ENCODE data around the gene TIMM50.
A peak's percentile ranks its signal among the peaks of the same experiment; 100 is the strongest.
"Not testable (repeated sequence)": the region's sequence is repeated elsewhere in the genome, so short reads cannot be mapped to it uniquely, and the experiment has no call there.

Gene TIMM50

DNA sequence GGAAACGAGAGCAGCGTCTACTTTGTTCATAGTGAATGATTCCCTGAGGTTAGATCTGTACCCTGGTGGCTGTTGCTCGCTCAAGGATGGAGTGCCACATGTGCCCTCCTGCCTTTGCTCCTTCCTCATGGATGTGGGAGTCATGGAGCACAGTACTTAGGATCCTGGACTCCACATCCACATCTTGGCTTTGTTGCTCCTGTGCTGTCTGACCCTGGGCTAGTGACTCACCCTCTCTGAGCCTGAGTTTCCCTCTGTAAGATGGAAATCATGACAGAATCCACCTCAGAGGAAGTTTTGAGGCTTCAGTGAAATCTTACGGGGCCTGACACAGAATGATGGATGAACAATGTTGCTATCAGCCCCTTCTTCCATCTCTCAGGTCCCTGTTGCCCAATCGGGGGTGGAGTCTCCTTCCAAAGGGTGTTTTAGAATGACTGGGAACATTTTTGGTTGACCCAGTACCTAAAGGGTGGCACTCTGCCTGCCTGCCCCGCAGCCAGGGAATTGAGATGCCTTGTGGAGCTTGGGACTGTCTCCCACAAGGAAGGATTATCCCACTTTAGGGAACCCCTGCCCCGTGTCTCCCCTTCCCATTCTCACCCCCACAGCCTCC, 9.8 kb upstream of the TIMM50 start:
- no peak for DNase-seq

DNA sequence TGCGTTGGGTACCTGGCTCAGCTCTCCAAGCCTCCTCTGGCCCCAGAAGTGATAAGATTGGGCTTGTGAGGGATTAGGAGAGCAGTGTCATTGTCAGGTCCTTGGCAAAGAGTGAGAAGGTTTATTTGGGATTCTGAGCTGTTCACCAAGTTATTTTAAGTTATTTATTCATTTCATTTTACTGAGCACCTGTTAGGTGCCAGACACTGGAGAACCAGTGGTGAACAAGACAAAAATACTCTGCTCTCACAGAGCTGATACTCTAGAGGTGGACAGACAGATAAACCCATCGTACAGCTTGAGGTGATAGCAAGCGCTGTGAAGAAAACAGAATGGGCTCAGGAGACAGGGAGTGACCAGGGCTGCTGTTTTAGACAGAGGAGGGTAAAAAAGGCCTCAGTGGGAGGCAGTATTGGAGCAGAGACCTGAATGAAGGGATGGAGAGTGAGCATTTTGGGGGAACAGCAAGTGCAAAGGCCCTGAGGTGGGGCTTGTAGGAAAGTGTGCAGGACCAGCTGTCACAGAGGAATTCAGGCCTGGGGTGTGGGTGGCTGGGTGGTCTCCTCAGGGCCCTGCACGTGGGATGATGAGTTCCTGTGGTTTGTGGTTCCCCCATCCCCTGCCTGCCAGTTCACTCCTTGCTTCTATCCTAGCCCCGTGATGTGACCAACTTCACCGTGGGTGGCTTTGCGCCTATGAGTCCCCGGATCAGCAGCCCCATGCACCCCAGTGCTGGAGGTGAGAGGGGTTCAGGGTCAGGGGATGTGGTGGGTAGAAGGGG, 8.7 kb upstream of the TIMM50 start:
- no peak for DNase-seq

DNA sequence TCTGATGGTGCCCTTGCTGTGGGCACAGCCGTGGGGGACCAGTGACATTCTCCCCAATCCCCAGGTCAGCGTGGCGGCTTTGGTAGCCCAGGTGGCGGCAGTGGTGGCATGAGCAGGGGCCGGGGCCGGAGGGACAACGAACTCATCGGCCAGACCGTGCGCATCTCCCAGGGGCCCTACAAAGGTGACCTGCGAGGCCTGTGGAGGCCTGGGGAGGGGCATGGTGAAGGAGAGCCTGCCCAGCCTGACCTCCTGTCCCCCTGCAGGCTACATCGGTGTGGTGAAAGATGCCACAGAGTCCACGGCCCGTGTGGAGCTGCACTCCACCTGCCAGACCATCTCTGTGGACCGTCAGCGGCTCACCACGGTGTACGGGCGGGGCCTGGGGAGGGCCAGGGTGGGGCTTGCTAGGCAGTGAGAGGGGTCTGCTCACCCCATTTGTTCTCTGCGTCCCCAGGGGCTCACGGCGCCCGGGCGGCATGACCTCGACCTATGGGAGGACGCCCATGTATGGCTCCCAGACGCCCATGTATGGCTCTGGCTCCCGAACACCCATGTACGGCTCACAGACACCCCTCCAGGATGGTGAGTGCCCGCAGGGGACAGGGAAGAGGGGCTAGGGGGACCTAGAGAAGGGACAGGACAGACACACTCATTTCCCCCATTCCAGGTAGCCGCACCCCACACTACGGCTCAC, 7.7 kb upstream of the TIMM50 start:
- no peak for DNase-seq

DNA sequence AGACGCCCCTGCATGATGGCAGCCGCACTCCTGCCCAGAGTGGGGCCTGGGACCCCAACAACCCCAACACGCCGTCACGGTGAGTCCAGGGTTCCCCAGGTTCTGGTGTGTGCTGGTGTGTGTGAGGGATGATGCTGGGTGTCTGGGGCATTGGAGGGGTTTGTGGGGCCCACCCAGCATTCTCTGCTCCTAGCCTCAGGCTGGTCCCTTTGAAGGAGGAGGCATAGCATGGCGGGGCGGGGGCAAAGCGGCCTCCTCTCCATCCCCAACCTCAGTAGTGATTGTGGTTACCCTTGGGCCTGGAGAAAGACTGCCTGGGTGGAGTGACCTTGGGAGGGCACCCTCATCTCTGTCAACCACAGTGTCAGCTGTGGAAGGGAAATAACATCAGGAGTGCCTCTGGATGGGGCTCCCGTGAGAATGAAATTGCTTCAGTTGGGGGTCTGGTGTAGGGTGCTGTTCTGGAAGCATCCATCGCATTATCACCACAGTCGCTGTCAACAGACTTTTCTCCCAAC, 7.1 kb upstream of the TIMM50 start:
- DNase-seq: no peak

DNA sequence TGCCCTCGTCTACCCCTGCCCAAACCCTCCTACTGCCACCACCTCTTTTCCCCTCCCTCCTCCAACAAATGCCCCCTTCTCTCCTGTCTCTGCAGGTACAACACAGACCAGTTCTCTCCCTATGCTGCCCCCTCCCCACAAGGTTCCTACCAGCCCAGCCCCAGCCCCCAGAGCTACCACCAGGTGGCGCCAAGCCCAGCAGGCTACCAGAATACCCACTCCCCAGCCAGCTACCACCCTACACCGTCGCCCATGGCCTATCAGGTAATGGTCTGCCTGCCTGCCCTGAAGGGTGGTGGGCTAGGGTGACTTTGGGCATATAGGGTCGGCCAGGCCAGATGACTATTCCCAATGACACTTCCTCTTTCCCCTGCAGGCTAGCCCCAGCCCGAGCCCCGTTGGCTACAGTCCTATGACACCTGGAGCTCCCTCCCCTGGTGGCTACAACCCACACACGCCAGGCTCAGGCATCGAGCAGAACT, 6.5 kb upstream of the TIMM50 start:
- peak; percentile 81 for DNase-seq

DNA sequence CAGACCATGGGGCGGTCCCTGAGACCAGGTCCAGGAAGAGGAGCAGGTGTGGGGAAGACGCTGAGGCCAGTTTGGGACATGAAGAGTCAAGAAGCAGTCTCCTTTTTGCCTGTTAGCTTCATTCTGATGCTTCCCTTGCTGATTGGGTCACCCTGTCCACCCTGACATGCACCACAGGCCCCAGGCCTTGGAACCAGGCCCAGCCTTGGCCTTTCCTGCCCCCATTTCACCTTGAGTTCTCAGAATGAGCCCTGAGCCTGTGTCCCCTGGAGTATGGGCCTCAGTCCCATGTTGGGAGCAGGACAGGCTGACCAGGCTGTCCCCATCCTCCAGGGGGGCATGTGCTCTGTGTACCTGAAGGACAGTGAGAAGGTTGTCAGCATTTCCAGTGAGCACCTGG, 4.9 kb upstream of the TIMM50 start:
- DNase-seq: no peak

DNA sequence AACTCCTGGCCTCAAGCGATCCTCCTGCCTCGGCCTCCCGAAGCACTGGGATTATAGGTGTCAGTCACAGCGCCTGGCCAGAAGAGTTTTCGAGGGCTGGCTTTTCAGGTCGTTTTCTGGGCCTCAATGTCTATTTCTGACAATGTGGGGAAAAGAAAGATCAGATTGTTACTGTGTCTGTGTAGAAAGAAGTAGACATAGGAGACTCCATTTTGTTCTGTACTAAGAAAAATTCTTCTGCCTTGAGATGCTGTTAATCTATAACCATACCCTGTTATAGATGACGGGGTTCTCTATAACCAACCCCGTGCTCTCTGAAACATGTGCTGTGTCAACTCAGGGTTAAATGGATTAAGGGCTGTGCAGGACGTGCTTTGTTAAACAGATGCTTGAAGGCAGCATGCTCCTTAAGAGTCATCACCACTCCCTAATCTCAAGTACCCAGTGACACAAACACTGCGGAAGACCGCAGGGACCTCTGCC, 1.3 kb upstream of the TIMM50 start:
- DNase-seq: not testable (repeated sequence)

DNA sequence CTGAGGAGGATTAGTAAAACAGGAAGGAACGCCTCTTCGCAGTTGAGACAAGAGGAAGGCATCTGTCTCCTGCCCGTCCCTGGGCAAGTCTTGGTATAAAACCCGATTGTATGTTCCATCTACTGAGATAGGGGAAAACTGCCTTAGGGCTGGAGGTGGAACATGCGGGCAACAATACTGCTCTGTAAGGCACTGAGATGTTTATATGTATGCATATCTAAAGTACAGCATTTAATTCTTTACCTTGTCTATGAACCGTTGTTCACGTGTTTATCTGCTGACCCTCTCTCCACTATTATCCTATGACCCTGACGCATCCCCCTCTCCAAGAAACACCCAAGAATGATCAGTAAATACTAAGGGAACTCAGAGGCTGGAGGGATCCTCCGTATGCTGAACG, 722 bp upstream of the TIMM50 start:
- no peak for DNase-seq

DNA sequence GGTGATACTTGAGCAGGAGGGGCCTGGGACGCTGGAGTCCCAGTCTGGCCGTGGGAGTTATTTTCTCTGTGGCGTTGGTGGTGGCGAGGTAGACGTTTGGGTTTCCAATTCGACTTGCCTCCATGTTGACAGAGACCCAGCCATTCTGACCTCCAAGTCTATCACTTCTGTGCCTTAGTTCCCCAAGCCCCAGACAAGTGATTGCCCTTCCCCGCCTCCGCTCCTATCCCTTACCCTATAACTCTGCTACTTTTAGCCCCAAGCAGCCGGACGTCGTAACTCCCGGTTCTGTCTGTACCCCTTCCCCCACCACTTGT, 549 bp downstream of the TIMM50 start:
- no peak for DNase-seq

DNA sequence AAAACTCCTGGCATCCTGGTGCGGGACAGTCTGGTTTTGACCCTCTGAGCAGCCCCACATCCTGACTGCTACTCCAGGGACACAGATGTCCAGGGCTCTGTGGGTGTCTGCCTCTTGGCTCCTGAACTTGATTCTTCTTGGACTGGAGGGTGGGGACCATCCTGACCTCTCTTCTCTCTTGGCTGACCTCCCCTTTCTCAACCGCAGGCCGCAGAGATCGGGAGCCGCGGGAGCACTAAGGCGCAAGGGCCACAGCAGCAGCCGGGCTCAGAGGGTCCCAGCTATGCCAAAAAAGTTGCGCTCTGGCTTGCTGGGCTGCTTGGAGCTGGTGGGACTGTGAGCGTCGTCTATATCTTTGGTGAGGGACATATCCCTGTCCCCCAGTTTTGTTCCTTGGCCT, 1.0 kb downstream of the TIMM50 start:
- DNase-seq: no peak

DNA sequence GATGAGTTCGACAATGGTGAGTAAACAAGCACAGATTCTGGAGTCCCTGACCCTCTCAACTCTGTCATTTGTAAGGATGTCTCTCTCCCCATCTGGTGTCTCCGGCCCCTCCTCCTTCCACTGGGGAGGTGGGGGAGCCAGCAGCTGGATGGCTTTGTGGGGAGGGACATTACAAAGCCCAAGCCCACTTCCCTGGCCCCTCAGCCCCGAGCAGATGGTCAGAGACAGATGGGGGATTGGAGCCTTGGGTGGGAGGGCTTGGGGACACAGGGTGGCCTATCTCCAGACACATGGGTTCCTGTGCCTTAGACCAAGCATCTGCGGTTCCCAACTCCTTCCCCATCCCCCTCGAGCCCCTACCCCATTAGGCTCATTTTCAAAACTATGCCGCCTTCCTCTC, 2.5 kb downstream of the TIMM50 start:
- no peak for DNase-seq

DNA sequence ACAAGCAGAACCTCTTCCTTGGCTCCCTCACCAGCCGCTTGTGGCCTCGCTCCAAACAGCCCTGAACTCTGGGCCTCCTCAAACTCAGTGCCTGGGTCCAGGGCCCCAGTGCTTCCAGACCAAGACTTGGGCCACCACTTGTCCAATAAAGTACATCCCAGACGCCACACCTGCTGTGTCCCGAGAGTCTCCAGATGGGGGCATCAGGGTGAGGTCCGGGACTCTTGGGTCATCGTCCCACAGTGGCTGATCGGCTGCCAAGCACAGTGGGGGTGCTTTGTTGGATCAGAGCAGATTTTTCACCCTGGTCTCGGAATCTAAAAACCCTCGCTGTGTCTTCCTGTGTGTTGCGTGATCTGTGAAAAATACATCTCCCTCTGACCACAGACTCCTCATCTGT, 9.1 kb downstream of the TIMM50 start:
- DNase-seq: no peak

DNA sequence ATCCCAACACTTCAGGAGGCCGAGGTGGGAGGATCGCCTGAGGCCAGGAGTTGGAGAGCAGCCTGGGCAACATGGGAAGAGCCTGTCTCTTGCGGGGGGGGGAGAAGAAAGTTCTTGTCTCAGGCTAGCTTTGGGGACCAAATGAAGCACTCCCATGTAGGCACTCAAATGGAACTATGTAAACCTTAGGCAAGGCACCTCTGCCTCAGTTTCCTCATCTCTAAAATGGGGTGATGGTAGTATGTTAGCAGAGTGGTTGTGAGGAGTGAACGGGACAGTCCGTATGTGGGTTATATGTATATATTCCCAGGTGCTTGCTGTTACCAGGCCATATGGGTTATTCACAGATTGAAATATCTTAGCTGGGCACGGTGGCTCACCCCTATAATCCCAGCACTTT, 11.6 kb downstream of the TIMM50 start:
- DNase-seq: no peak

DNA sequence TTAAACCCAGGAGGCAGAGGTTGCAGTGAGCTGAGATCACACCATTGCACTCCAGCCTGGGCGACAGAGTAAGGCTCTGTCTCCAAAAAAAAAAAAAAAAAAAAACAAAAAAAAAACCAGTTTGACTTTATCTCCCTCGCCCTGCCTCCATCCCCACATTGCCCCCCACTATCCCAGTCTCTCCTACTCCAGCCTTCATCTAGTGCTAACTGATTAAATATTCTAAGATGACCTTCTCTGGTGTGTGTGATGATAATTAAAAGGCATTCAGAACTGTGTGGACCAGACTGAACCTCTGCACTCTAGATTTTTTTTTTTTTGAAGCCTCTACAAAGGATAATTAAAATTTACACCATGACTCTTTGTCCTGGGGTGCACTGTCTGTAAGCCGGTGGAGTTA, 12.2 kb downstream of the TIMM50 start:
- DNase-seq: no peak

DNA sequence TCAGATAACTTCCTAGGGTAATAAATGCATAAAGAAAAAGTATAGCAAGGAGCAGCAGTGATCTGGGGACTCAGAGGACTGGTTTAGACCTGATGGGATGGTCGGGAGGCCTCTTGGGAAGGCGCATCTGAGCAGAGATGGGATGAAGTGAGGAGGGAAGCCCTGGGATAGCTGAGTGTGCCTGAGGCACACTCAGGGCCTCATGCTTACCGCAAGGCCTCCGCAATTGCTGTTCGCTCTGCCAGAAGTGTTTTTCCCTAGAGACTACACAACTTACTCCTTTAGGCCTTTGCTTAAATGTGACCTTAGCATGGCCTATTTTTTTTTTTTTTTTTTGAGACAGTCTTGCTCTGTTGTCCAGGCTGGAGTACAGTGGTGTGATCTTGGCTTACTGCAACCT, 14.0 kb downstream of the TIMM50 start:
- no peak for DNase-seq

DNA sequence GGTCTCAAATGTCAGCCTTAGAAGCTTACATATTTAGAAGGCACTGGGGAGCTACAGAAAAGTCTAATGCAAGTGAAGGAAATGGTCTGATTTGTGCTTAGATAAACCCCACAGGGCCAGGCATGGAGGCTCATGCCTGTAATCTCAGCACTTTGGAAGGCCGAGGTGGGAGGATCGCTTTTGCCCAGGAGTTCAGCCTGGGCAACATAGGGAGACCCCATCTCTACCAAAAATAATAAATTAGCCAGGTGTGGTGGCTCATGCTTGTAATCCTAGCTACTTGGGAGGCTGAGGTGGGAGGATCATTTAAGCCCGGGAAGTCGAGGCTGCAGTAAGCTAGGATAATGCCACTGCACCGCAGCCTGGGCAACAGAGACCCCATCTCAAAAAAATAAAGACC, 15.4 kb downstream of the TIMM50 start:
- DNase-seq: no peak

DNA sequence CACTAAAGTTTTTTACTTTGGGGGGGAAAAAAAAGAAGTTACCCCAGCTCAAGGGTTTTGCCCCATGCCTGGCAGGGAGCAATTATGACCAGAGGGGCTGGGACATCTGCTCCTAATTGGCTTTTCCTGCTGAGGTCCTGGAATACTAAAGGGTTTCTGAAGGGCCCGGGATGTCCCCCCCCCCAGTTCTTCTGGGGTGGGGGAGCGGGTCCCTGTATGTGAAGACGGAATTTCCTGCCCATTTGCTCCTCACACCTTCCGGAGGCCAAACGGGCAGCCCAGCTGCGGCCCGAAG, 17.0 kb downstream of the TIMM50 start:
- no peak for DNase-seq

DNA sequence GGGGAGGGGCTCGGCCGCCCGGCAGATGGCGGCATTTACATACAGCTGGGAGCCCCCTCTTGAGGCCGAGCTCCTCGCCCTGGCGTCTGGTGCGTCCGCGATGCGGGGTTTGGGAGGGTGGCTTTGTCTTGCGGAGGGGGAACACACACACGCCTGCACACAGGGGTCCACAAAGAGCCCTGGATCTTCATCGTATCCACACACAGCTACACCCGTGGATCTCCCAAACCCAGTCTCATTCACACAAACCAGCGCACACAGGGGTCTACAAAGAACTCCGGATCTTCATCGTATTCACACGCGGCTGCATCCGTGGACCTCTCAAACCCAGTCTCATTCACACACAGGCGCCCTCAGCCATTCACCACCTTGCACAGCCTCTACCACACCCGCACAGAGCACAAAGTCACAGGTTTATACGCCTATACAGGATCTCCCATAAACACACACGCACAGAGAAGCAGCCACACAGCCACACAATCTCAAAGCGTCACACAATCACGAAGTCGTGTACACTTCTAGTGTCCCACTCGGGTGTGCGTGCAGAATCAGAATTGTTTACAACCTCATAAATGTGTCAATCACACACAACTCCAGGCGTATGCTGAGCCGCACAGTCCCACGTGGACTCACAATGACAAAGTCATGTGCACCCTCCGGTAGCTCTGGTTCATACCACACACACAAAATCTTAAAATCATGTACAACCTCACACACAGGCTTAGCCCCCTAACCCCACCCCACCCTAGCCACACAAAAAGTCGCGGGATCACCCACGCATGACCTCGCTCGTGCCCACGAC, 17.6 kb downstream of the TIMM50 start:
- peak; percentile 36 for DNase-seq

DNA sequence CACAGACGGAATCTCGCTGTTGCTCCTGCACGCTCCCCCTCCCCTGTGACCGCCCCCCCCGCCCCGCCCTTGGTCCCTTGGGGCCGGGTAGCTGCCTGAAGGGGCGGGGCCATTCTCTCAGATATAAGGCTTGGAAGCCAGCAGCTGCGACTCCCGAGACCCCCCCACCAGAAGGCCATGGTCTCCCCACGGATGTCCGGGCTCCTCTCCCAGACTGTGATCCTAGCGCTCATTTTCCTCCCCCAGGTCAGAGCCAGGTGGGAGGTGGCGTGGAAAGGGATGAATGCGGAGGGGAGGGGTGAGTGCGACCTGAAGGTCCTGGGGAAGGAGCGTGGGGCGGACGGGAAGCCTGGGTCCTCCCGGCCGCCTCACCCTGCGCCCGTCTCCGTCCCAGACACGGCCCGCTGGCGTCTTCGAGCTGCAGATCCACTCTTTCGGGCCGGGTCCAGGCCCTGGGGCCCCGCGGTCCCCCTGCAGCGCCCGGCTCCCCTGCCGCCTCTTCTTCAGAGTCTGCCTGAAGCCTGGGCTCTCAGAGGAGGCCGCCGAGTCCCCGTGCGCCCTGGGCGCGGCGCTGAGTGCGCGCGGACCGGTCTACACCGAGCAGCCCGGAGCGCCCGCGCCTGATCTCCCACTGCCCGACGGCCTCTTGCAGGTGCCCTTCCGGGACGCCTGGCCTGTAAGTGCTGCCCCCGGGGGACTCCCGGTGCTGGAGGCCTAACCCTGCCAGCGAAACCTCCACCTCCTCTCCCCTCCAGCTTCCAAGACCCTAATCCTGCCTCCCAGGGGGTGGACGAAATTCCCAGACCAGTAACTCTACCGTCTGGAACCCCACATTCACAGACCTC, 18.4 kb downstream of the TIMM50 start, which contains the start of gene DLL3:
TSS of gene DLL3 (plus strand) at position 150 of the 845 bp plus-strand sequence. CDS start at position 178, 28 bp downstream.
- DNase-seq: peak; percentile 37

DNA sequence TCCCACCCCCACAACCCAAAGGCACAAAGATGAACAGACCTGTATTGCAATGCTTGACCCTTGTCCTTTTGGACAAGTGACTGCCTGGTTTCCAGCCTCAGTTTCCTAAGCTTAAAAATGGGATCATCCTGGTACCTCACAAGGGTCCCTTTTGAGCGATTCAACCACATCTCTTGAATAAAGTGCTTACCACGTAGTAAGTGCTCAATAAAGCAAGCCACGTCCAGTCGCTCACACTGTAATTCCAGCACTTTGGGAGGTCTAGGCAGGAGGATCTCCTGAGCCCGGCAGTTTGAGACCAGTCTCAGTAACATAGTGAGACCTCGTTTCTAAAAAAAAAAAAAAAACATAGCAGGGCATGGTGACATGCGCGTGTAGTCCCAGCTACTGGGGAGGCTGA, 19.3 kb downstream of the TIMM50 start:
- no peak for DNase-seq

DNA sequence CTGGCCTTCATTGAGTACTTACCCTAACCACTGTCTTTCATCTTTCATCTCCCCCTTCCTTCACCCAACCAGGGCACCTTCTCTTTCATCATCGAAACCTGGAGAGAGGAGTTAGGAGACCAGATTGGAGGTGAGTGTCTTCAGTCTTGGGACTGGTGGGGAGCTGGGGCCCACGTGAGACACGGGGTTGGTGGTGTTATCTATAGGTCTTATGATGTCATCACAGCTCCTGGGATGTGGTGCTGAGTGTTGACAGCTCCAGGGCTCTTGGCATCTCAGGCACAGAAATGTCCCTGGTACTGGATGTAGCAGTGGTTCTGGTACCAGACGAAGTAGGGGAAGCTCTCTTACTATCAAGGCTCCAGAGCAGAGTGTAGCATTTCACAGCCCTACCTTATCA, 19.9 kb downstream of the TIMM50 start:
- DNase-seq: no peak

DNA sequence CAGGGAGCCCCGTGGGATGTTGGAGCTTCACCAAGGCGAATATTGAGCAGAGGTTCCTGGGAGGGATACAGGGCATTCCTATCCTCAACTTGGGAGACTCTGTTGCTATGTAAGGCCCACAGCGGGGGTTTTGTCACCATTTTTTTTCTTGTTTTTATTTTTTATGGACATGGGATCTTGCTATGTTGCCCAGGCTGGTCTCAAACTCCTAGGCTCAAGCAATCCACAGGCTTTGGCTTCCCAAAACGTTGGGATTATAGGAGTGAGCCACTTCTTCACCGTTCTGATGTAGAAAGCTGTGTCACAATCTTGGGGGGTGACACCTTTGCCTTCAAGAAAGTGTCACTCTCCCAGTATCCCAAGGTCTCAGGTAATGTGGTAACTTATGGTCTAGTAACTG, 20.7 kb downstream of the TIMM50 start:
- DNase-seq: no peak
